Erythroblast (primary cell): ENCODE results near the gene CORIN.
"Not testable (repeated sequence)": the region's sequence is repeated elsewhere in the genome, so short reads cannot be mapped to it uniquely, and the experiment has no call there.

Experiments used
- DNase-seq, 2 experiments: peaks; one replicate each; lab custom pipeline; 2025; lab: John Stamatoyannopoulos, UW
- GATA1 ChIP-seq: IDR thresholded peaks from 2 replicates; pipeline ENCODE4 v1.6.1; 2011; ENCODE audit warnings: low read depth, mild to moderate bottlenecking, control low read depth, low read length, moderate library complexity
- POLR2A ChIP-seq: IDR thresholded peaks from 2 replicates; pipeline ENCODE4 v1.6.1; 2011; ENCODE audit warnings: mild to moderate bottlenecking, low read length

Gene CORIN

GRCh38 chr4:47694322-47694721 is 143.5 kb downstream of the CORIN start:
- TF ChIP-seq POLR2A (no peak), GATA1 (no peak)
- no peak for DNase-seq

- DNase-seq = no peak
- no peak for TF ChIP-seq POLR2A
- no peak for TF ChIP-seq GATA1
Observed at GRCh38 chr4:47692691-47693090, 145.2 kb downstream of the CORIN start.

GRCh38 chr4:47691757-47692383 is 146.0 kb downstream of the CORIN start:
- not testable (repeated sequence) for DNase-seq

- TF ChIP-seq GATA1 = no peak
- no peak for TF ChIP-seq POLR2A
Observed at GRCh38 chr4:47690611-47691010, 147.3 kb downstream of the CORIN start.

GRCh38 chr4:47686294-47686872 is 151.5 kb downstream of the CORIN start:
- TF ChIP-seq GATA1 (no peak), POLR2A (no peak)
- DNase-seq = peak; percentile 62 to 81

More at GRCh38 chr4:47690611-47691010, 147.3 kb downstream of the CORIN start:
- no peak for DNase-seq

GRCh38 chr4:47675806-47676205 is 162.1 kb downstream of the CORIN start:
- TF ChIP-seq GATA1 (no peak), POLR2A (no peak)
- no peak for DNase-seq

GRCh38 chr4:47674144-47674543 is 163.7 kb downstream of the CORIN start:
- DNase-seq = no peak
- TF ChIP-seq POLR2A (no peak), GATA1 (no peak)

- TF ChIP-seq POLR2A = no peak
- no peak for TF ChIP-seq GATA1
- DNase-seq = no peak
Observed at GRCh38 chr4:47672696-47673095, 165.2 kb downstream of the CORIN start.

- TF ChIP-seq GATA1 = no peak
- no peak for TF ChIP-seq POLR2A
- DNase-seq = no peak
Observed at GRCh38 chr4:47669946-47670345, 167.9 kb downstream of the CORIN start.

- peak; percentile 43 to 65 for DNase-seq
- TF ChIP-seq POLR2A (no peak), GATA1 (no peak)
Observed at GRCh38 chr4:47668810-47669408, 169.0 kb downstream of the CORIN start.

GRCh38 chr4:47668256-47668655 is 169.6 kb downstream of the CORIN start:
- TF ChIP-seq POLR2A (no peak), GATA1 (no peak)

GRCh38 chr4:47667552-47667951 is 170.3 kb downstream of the CORIN start:
- TF ChIP-seq GATA1 (no peak), POLR2A (no peak)
- DNase-seq = no peak

More at GRCh38 chr4:47668256-47668655, 169.6 kb downstream of the CORIN start:
- DNase-seq = no peak

GRCh38 chr4:47664051-47664826 is 173.6 kb downstream of the CORIN start:
- DNase-seq = no peak
- TF ChIP-seq GATA1 (no peak), POLR2A (no peak)

- peak; percentile 35 to 46 for DNase-seq
- no peak for TF ChIP-seq GATA1
- no peak for TF ChIP-seq POLR2A
Observed at GRCh38 chr4:47662975-47663374, 174.9 kb downstream of the CORIN start.
